Stimulated activated memory B cell treated with anti-CD40 and anti-IgM and Interleukin-4, amounts not matched to agents 10 μg/mL and 1 μg/mL and 100 μg/mL, for 72 hours (primary cell): ENCODE measurements around the gene SLC16A12.
"Not testable (repeated sequence)": the region's sequence is repeated elsewhere in the genome, so short reads cannot be mapped to it uniquely, and the experiment has no call there.

Experiments
- ATAC-seq: fragments of 150-1000 bp; cut with Tn5 transposase; 2 replicates; pipeline ENCODE4 v1.10.0; 2021
- H3K27ac Mint-ChIP-seq: one replicate; pipeline ENCODE4 v1.8.0; 2022; ENCODE audit warnings: mild to moderate bottlenecking, mixed read lengths
- H3K27me3 Mint-ChIP-seq: one replicate; pipeline ENCODE4 v1.8.0; 2022; ENCODE audit warnings: mixed read lengths
- H3K36me3 Mint-ChIP-seq: one replicate; pipeline ENCODE4 v1.8.0; 2022; ENCODE audit warnings: mixed read lengths
- H3K4me1 Mint-ChIP-seq: one replicate; pipeline ENCODE4 v1.8.0; 2022; ENCODE audit warnings: mixed read lengths
- H3K4me3 Mint-ChIP-seq: one replicate; pipeline ENCODE4 v1.8.0; 2022; ENCODE audit warnings: mild to moderate bottlenecking, moderate library complexity, mixed read lengths
- H3K9me3 Mint-ChIP-seq: one replicate; pipeline ENCODE4 v1.8.0; 2022; ENCODE audit warnings: mixed read lengths

Gene SLC16A12

GRCh38 chr10:89412276-89412675 is 123.1 kb downstream of the SLC16A12 start:
- ATAC-seq, H3K36me3 Mint-ChIP-seq, H3K27ac Mint-ChIP-seq, H3K4me3 Mint-ChIP-seq, H3K9me3 Mint-ChIP-seq, H3K27me3 Mint-ChIP-seq: not testable (repeated sequence)
- peaks cover 31% of the 10 kb centered on the region for H3K4me1 Mint-ChIP-seq

DNA sequence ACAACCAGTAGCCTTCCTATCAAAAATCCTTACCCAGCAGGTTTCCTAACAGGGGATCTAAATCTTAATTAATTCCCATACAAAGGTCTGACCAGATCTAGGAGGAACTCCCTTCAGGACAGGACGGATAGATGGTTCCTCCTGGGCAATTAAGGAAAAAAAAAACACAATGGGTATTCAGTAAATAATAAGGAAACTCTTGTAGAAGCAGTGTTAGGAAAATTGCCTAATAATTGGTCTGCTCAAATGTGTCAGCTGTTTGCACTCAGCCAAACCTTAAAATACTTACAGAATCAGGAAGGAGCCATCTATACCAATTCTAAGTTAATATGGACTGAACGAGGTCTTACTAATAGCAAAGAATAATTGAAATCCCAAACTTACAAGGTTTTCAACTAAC is 124.3 kb downstream of the SLC16A12 start:
- ATAC-seq, H3K27ac Mint-ChIP-seq, H3K4me3 Mint-ChIP-seq, H3K36me3 Mint-ChIP-seq, H3K27me3 Mint-ChIP-seq, H3K9me3 Mint-ChIP-seq: not testable (repeated sequence)
- H3K4me1 Mint-ChIP-seq = peaks cover 23% of the 10 kb centered on the region

- H3K9me3 Mint-ChIP-seq, H3K4me3 Mint-ChIP-seq, H3K27me3 Mint-ChIP-seq, H3K36me3 Mint-ChIP-seq, H3K27ac Mint-ChIP-seq, ATAC-seq: not testable (repeated sequence)
- H3K4me1 Mint-ChIP-seq = peaks cover 18% of the 10 kb centered on the region
Observed at GRCh38 chr10:89410551-89410950, 124.8 kb downstream of the SLC16A12 start.

DNA sequence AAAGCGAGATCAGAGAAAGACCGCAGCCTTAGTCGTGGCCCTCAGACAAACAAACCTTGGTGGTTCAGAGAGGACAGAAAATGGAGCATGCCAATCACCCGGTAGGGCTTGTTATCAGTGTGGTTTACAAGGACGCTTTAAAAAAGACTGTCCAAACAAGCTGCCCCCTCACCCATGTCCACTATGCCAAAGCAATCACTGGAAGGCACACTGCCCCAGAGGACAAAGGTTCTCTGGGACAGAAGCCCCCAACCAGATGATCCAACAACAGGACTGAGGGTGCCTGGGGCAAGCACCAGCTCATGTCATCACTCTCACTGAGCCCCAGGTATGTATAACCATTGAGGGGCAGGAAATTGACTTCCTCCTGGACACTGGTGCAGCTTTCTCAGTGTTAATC is 126.1 kb downstream of the SLC16A12 start:
- H3K27me3 Mint-ChIP-seq, H3K27ac Mint-ChIP-seq, ATAC-seq, H3K4me3 Mint-ChIP-seq, H3K36me3 Mint-ChIP-seq, H3K9me3 Mint-ChIP-seq: not testable (repeated sequence)
- H3K4me1 Mint-ChIP-seq = peaks cover 12% of the 10 kb centered on the region

DNA sequence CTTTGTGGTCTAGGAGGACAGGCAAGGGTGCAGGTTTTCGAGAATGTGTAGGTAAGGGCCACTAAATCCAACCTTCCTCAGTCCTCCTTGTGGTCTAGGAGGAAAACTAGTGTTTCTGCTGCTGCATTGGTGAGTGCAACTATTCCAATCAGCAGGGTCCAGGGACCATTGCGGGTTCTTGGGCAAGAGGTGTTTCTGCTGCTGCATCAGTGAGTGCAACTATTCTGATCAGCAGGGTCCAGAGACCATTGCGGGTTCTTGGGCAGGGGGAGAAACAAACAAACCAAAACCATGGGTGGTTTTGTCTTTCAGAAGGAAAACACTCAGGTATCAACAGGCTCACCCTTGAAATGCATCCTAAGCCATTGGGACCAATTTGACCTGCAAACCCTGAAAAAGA is 127.6 kb downstream of the SLC16A12 start:
- H3K27me3 Mint-ChIP-seq, H3K4me1 Mint-ChIP-seq, H3K27ac Mint-ChIP-seq, ATAC-seq, H3K9me3 Mint-ChIP-seq, H3K4me3 Mint-ChIP-seq: not testable (repeated sequence)
- H3K36me3 Mint-ChIP-seq = peaks cover 11% of the 10 kb centered on the region

- H3K4me3 Mint-ChIP-seq, H3K27me3 Mint-ChIP-seq, H3K9me3 Mint-ChIP-seq, H3K4me1 Mint-ChIP-seq, H3K27ac Mint-ChIP-seq, ATAC-seq: not testable (repeated sequence)
- H3K36me3 Mint-ChIP-seq = peaks cover 11% of the 10 kb centered on the region
Observed at GRCh38 chr10:89406178-89406577, 129.2 kb downstream of the SLC16A12 start.

- no peak for ATAC-seq
- Mint-ChIP-seq H3K4me3 (no peak overlapping the region), H3K27me3 (no peaks in the 10 kb centered on the region), H3K27ac (no peak overlapping the region), H3K9me3 (no peaks in the 10 kb centered on the region), H3K36me3 (peaks cover 6% of the 10 kb centered on the region), H3K4me1 (no peaks in the 10 kb centered on the region)
Observed at GRCh38 chr10:89404104-89405047, 131.0 kb downstream of the SLC16A12 start.

- H3K4me3 Mint-ChIP-seq = no peak overlapping the region
- H3K9me3 Mint-ChIP-seq = no peaks in the 10 kb centered on the region
- no peak overlapping the region for H3K27ac Mint-ChIP-seq
- ATAC-seq = no peak
- H3K36me3 Mint-ChIP-seq = peaks cover 6% of the 10 kb centered on the region
- no peaks in the 10 kb centered on the region for H3K4me1 Mint-ChIP-seq
- no peaks in the 10 kb centered on the region for H3K27me3 Mint-ChIP-seq
Observed at GRCh38 chr10:89403043-89403442, 132.4 kb downstream of the SLC16A12 start.

GRCh38 chr10:89399956-89400355 is 135.4 kb downstream of the SLC16A12 start:
- Mint-ChIP-seq H3K4me1 (no peaks in the 10 kb centered on the region), H3K36me3 (peaks cover 6% of the 10 kb centered on the region), H3K27ac (no peak overlapping the region), H3K27me3 (no peaks in the 10 kb centered on the region), H3K9me3 (no peaks in the 10 kb centered on the region), H3K4me3 (no peak overlapping the region)
- ATAC-seq = no peak

DNA sequence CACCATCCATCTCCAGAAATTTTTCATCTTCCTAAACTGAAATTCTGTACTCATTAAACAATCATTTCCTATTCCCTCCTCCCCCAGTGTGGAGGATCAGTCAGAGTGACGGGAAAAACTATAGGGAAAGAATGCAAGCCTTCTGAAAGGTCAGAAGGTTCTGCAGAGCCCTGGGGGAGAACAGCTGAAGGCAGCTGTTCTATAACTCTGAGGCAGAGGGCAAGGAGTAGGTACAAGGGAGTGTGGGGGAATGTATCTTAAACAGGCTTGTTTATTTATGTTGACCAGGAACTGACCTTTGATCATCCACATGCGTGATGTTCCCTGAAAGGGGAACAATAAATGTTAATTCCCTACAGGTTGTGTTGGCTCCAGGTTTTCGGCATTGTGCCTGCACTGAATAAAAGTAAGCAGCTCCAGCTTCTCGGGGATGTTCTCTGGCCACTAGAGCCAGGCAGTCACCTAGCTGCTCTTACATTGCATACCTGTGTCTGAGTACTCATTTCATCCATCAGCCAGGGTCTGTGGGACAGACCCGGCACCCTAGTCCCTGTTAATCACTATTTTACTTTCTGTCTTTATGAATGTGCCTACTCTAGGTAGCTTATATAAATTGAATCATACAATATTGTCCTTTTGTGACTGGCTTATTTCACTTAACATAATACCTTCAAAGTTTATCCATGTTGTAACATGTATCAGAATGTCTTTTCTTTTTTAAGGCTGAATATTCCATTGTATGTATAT is 137.2 kb downstream of the SLC16A12 start:
- Mint-ChIP-seq H3K9me3 (no peaks in the 10 kb centered on the region), H3K4me1 (no peaks in the 10 kb centered on the region), H3K4me3 (no peak overlapping the region), H3K27ac (no peak overlapping the region), H3K36me3 (no peaks in the 10 kb centered on the region), H3K27me3 (no peaks in the 10 kb centered on the region)
- ATAC-seq = no peak

DNA sequence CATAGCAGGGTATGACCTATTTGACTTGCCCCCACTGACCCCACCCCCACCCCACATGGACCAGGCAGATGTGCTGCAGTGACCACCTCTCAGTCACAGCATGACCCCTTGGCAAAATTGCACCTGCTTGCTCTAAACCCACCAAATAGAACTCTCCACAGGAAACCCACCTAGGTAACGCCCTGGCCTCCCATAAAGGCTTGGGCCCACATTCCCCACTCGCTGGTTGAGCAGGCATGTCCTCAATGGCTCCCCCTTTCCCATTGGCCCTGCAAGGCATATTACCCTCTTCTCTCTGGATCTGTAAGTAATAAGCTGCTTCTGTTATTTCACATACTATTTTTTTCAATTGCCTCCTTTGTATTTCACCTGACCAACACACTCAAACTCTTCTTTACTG is 140.3 kb downstream of the SLC16A12 start:
- ATAC-seq = no peak
- Mint-ChIP-seq H3K9me3 (no peaks in the 10 kb centered on the region), H3K4me1 (peaks cover 15% of the 10 kb centered on the region), H3K36me3 (no peaks in the 10 kb centered on the region), H3K4me3 (no peak overlapping the region), H3K27ac (no peak overlapping the region), H3K27me3 (no peaks in the 10 kb centered on the region)

DNA sequence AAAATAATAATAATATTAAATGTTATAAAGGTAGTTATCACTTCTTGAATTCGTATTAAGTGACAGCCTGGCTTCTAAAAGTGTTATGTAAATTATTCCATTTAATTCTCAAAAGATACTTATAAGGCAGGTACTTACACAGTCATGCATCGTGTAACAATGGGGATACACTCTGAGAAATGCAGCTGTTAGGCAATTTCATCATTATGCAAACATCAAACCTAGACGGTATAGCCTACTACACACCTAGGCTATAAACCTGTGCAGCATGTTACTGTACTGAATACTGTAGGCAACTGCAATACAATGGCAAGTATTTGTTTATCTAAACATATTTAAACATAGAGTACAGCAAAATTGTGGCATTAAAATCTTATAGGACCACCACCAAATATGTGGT is 141.5 kb downstream of the SLC16A12 start:
- Mint-ChIP-seq H3K9me3 (no peaks in the 10 kb centered on the region), H3K36me3 (no peaks in the 10 kb centered on the region), H3K27ac (no peak overlapping the region), H3K4me1 (peaks cover 15% of the 10 kb centered on the region), H3K4me3 (no peak overlapping the region), H3K27me3 (no peaks in the 10 kb centered on the region)
- ATAC-seq = no peak

- Mint-ChIP-seq H3K9me3 (no peaks in the 10 kb centered on the region), H3K27ac (peak overlapping the region; percentile 73), H3K4me1 (peaks cover 15% of the 10 kb centered on the region), H3K27me3 (no peaks in the 10 kb centered on the region), H3K36me3 (no peaks in the 10 kb centered on the region), H3K4me3 (peak overlapping the region; percentile 77)
- ATAC-seq = no peak
Observed at GRCh38 chr10:89392974-89393373, 142.4 kb downstream of the SLC16A12 start.

DNA sequence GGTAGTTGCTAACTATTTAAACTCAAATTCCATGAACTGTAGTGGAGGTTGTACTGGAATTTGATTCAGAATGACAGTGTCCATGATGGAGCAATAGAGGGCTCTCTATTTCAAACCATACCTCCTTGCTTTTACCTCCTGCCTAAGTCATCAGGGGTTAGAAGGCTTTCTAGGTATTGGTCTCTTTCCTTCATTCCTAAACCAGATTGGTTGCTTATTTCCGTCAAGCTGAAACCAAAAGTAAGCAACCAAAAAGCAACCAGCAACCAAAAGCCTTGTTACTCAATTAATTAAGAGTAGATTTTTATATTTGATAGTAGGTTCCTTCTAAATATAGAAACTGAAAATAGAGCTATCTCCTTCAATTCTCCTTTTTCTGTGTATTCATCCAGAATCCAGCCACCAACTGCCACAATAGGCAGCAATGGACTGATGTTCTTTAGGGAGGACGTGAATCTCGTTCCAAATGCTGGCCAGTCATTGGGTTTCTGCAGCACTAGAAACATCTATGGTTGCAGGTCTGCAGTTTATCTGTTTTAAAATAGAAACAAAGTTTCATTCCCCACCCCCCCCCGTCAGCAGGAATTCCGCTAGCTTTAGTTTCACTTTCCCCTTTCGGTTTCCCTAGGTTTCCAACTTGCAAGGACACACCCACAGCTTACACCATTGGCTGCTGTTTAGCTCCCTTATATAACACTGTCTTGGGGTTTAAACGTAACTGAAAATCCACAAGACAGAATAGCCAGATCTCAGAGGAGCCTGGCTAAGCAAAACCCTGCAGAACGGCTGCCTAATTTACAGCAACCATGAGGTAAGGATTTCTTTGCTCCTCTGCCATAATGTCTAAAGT is 143.3 kb downstream of the SLC16A12 start, which contains the start of gene IFIT1:
Gene IFIT1 (plus strand): TSS at position 717 of the 850 bp plus-strand sequence. CDS start 90 bp downstream, at position 807.
- Mint-ChIP-seq H3K4me1 (peaks cover 15% of the 10 kb centered on the region), H3K4me3 (peak within 1 kb of the TSS; percentile 77), H3K36me3 (no peaks in the 10 kb centered on the region), H3K27ac (peak within 1 kb of the TSS; percentile 73), H3K27me3 (no peaks in the 10 kb centered on the region), H3K9me3 (no peaks in the 10 kb centered on the region)
- peak; percentile 82 for ATAC-seq

DNA sequence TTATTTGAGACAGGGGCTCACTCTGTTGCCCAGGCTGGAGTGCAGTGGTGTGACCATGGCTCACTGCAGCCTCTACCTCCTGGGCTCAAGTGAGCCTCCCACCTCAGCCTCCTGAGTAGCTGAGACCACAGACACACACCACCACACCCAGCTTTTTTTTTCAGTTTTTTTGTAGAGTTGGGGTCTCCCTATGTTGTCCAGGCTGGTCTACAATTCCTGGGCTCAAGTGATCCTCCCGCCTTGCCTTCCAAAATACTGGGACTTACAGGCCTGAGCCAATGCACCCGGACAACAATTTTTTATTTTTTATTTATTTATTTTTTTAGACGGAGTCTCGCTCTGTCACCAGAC is 144.2 kb downstream of the SLC16A12 start:
- not testable (repeated sequence) for H3K36me3 Mint-ChIP-seq, ATAC-seq, H3K4me3 Mint-ChIP-seq, H3K27me3 Mint-ChIP-seq, H3K27ac Mint-ChIP-seq, H3K9me3 Mint-ChIP-seq
- peaks cover 15% of the 10 kb centered on the region for H3K4me1 Mint-ChIP-seq
